ENCODE measurements around the gene PTGER2. TPM values are rescaled to one million over a fixed set of nuclear protein-coding genes. Genes with fewer than 3 reads are reported as not detected.

Gene PTGER2
- total RNA-seq, 1 experiment from 2014 or later: 0.57 TPM

GRCh38 chr14:52283099-52283498 is 31.0 kb upstream of the PTGER2 start:
- Histone ChIP-seq H2AFZ (ENCODE audit: low read depth, low read length, poor library complexity, severe bottlenecking) (no peak overlapping the region), H3K27me3 (ENCODE audit: insufficient read depth, low read length) (no peaks in the 10 kb centered on the region), H3K9me3 (ENCODE audit: control insufficient read depth in 1 of 2, insufficient read depth in 1 of 2, low read depth in 1 of 2, low read length in 2 of 2) (no peaks in the 10 kb centered on the region), H3K27ac (ENCODE audit: low read depth, low read length) (no peak overlapping the region), H3K79me2 (ENCODE audit: insufficient read depth, low read length) (no peaks in the 10 kb centered on the region), H4K20me1 (ENCODE audit: insufficient read depth) (no peaks in the 10 kb centered on the region), H3K4me3 (replicated peaks in 1 of 2; ENCODE audit: low read depth in 1 of 2, low read length in 2 of 2) (no peak overlapping the region), H3K4me1 (ENCODE audit: control insufficient read depth in 1 of 2, insufficient read depth in 2 of 2, low read length in 2 of 2) (peaks cover 0 to 5% of the 10 kb centered on the region in 2 experiments; a peak in 2 of 4 replicates), H3K36me3 (ENCODE audit: control insufficient read depth in 1 of 2, insufficient read depth in 2 of 2, low read length in 2 of 2) (no peaks in the 10 kb centered on the region), H3K4me2 (ENCODE audit: low read length) (no peak overlapping the region), H3K9me2 (ENCODE audit: insufficient read depth) (no peaks in the 10 kb centered on the region), H3K9ac (ENCODE audit: low read length) (no peak overlapping the region)
- DNase-seq (ENCODE audit: low read depth, low spot score) (no peak), ATAC-seq (no peak)
- no TSS peak for BruUV-seq (replicated peaks)
- no peak for TF ChIP-seq ZBTB33 (IDR thresholded peaks at IDR 0.05; ENCODE audit: extremely low read depth, insufficient replicate concordance, low read length)
- no peak for TF ChIP-seq POLR2A (IDR thresholded peaks at IDR 0.05; ENCODE audit: borderline replicate concordance, extremely low read depth, insufficient read depth, insufficient read length)
- no peak for TF ChIP-seq RAD21 (IDR thresholded peaks at IDR 0.05; ENCODE audit: low read depth)
- no peak for TF ChIP-seq CTCF (IDR thresholded peaks at IDR 0.05 in 2 of 3, conservative IDR thresholded peaks at IDR 0.05 in 1 of 3; ENCODE audit: borderline replicate concordance in 1 of 3, insufficient read depth in 1 of 3, low read depth in 2 of 3, low read length in 2 of 3)
- no peak for TF ChIP-seq FOSL1 (IDR thresholded peaks at IDR 0.05; ENCODE audit: low read depth)
- TF ChIP-seq SP1 (IDR thresholded peaks at IDR 0.05; ENCODE audit: low read depth): no peak
- no peak for TF ChIP-seq SIN3A (IDR thresholded peaks at IDR 0.05; ENCODE audit: low read depth)
- no peak for TF ChIP-seq EZH2 (IDR thresholded peaks at IDR 0.05)
- no peak for TF ChIP-seq YY1 (IDR thresholded peaks at IDR 0.05; ENCODE audit: extremely low read depth, insufficient replicate concordance, low read depth, low read length)
- TF ChIP-seq ELF1 (IDR thresholded peaks at IDR 0.05; ENCODE audit: borderline replicate concordance, low read depth): no peak
- no peak for TF ChIP-seq SRF (IDR thresholded peaks at IDR 0.05; ENCODE audit: low read depth)
- POLR2A ChIA-PET: no interaction called here
- CTCF ChIA-PET: no interaction called here
- intact Hi-C loops (cut with micrococcal nuclease): no loop called here
- RAD21 ChIA-PET (ENCODE audit: low non-redundant PET in 1 of 2, low total read pairs in 2 of 2, uncharacterized antibody in 2 of 2, unreplicated experiment in 2 of 2): no interaction called here
